HK-2 (cell line): ENCODE results near the gene PGBD5.
"Not testable (repeated sequence)": the region's sequence is repeated elsewhere in the genome, so short reads cannot be mapped to it uniquely, and the experiment has no call there.

Source experiments
- DNase-seq: peaks from one replicate; pipeline ENCODE4 v3.0.0-alpha.2; 2018; ENCODE audit not compliant: unreplicated experiment

PGBD5 gene

DNA sequence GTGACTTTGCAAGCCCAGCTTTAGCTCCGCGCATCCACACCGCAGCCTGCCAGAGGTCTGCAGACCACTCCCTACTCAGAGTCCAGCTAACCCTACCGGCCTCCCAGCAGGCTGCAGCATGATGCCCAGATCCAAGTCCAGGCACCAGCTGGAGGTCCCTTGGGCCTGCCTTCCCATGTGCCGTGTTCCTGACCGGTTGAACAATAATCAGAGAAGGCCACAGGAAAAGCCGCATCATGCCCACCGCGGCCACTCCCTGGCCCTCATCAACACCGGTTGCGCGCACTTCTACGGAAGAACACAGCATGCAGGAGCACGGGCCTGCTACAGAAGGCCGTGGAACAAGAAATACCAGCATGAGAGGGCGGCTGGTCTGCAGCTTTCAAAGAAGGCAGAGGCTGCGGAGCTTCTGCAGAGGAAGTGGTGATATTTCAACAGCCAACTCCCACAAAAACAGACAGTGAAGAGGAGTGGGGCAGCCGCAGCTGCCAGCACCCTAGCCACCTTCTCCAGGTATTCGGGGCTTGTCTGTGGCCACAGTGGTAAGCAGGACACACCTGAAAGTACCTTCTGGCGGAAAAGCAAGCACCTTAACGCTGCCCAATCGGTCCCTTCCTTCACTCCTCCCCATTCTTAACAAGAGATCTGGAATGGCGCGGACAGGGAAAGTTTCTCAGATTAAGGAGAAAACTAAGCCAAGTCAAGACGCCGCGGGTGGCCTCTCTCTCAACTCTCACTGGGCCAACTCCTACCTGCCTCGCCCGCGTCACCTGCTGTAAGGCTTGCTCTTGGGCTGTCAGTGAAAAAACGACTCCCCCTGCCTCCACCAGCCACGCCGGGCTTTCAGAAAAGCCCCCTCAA, 1.5 kb downstream of the PGBD5 start:
- DNase-seq: no peak

GRCh38 chr1:230423951-230424350, 2.2 kb downstream of the PGBD5 start:
- no peak for DNase-seq

DNA sequence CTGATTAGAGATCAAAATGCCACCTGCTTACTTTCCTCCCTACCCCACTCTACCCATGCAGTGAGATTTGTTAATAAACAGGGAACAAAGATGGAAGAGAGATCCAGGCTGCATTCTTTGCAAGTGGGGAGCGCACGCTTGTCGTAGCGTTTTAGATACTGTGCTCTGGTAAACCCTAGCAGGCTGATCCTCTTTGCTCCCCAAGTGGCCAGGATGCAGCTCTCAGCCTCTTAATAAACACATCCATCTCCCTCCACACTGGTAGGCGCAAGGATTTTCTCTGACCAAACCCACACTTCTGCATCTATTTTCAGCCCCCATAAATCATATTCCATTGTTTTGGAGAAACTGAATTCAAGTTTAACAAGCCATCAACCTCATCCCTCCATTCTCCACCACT, 2.9 kb downstream of the PGBD5 start:
- DNase-seq: no peak

GRCh38 chr1:230422221-230422981, 3.7 kb downstream of the PGBD5 start:
- no peak for DNase-seq

GRCh38 chr1:230421481-230421880, 4.7 kb downstream of the PGBD5 start:
- DNase-seq: no peak

GRCh38 chr1:230420372-230420771, 5.8 kb downstream of the PGBD5 start:
- not testable (repeated sequence) for DNase-seq

DNA sequence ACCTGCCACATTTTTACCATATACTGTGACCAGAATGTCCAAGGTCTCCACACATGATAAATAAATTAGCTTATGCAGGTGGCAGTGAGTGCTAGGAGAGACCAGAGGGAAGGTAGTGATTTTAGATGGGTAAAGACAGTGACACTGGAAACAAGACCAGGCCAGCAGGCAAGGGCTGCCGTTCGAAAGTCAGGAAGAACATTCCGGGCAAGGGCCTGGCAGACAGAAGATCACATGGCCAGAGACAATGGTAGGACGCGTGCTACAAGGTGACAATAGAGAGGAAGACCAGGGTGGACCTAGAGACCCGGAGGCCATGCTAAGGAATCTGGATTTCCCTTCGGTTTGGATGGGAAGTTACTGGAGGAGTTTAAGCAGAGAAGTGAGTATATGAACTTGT, 9.7 kb downstream of the PGBD5 start:
- no peak for DNase-seq

GRCh38 chr1:230415405-230416132, 10.6 kb downstream of the PGBD5 start:
- DNase-seq: no peak

DNA sequence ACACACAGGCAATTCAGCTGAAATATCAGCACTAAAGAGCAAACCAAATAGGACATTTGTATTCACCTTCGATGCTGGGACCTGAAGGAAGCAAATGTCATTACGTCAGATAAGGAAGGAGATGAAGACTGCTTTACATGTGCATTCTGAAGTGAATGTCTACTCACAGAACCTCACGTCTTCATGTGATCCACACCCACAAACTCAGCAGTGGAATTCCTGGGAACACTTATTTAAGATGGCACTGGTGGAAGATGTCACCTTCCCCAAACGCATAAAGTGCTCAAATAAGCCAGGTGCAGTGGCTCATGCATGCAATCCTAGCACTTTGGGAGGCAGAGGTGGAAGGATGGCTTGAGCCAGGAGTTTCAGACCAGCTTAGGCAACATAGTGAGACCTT, 11.4 kb downstream of the PGBD5 start:
- no peak for DNase-seq

DNA sequence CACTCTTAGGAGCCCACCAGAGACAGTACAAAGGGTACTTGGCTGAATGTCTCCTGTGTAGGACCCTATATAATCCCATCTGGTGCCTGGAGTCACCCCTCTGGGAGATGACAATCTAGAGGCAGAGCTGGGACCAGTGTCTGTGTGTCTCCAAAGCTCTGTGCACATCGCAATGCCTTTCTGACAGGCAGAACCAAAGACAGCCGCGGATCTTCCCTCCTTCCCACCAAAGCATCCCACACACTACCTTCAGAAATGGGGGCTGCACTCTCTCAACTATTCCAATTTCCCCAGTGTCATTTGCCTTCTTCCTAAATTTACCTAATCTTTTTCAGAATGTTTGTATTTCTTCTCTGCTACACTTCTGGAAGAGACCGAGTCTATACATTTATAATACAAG, 12.0 kb downstream of the PGBD5 start:
- no peak for DNase-seq

GRCh38 chr1:230413061-230413460, 13.1 kb downstream of the PGBD5 start:
- DNase-seq: no peak

DNA sequence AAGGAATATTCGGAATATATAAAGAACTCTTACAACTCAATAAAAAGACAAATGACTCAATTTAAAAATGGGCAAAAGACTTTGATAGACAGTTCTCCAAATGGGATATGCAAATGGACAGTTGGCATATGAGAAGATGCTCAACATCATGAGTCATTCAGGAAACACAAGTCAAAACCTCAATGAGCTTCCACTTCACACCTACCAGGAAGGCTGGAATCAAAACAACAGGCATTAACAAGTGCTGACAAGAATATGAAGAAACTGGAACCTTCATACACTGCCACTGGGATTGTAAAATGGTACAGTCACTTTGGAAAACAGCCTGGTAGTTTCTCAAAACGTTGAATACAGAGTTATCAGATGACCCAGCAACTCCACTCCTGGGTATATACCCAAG, 17.2 kb downstream of the PGBD5 start:
- no peak for DNase-seq

DNA sequence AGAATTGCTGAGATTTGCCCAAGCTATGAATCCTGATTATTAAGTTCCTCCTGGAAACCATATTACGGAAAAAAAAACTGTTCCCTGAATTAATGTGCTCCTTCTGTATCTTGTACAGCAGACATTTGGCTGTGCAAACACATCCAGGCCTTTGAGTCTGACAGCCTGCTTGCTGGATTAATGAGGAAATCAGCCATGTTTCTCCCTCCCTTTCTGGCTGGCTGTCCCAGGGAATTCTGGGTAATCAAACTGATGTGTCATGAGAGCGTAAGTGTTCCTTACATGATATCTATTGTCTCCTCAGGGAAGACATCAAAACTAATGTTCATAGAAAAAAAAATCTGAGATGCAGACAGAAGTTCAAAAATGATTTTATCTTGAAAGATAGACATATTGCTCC, 18.8 kb downstream of the PGBD5 start:
- no peak for DNase-seq

GRCh38 chr1:230406727-230407126, 19.4 kb downstream of the PGBD5 start:
- DNase-seq: not testable (repeated sequence)

DNA sequence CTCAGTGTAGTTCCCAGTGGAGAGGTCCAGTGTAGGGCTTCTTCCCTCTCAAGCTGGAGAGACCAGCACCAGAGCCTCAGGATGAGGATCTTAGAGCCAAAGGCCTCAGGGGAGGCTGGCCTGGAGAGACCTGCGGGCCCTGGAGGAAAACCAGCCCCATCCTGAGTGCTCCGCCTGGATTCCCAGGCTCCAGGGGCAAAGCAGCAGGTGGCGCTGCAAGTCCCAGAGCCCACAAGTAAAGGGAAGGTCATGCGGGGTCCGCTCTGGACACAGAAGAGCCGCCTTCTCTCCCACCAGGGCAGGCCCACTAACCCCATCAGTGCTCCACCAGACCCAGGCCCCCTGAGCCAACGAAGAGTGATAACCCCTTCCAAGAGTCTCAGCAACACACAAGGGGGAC, 22.7 kb downstream of the PGBD5 start:
- DNase-seq: no peak

DNA sequence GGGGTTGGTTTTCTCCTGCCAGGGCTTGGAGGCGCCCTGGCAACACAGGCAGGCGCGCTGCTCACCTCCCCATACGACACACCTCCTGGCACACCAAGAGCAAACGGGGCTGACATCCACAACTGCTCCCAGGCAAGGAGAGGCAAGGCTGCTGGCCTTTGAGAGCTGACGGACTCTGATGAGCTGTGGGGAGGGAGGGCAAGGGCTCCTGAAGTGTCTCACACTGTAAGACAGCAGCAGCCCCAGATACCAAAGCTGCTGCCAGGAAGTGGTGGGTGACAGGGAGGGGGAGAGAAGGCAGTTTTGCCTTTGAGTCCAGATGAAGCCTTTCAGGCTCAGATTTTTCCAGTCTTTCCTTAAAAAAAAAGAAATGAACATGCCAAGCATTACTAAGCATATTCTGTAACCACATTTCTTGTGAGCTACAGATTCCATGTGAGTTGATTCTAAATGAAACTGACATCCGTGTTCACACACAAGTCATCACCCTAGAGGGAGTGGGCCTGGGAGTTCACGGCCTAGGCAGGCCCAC, 24.3 kb downstream of the PGBD5 start:
- DNase-seq: no peak

DNA sequence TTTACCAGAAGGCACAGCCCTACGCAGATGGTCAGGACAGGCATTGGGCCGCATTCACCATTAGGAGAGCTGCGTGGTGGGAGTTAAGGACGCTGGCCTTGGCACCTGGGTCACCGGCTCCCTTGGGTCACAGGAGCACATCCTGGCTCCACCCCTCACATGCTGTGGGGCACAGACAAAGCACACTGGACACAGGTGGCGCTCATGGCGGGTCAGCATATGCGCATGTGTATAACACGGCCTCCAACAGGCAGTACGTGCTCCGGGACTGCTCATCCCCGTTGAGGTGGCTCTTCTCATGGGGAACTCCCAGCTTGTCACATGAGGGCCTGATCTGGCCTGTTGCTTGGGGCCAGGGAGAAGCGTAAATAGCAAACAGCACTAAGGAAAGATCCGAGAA, 25.0 kb downstream of the PGBD5 start:
- no peak for DNase-seq

DNA sequence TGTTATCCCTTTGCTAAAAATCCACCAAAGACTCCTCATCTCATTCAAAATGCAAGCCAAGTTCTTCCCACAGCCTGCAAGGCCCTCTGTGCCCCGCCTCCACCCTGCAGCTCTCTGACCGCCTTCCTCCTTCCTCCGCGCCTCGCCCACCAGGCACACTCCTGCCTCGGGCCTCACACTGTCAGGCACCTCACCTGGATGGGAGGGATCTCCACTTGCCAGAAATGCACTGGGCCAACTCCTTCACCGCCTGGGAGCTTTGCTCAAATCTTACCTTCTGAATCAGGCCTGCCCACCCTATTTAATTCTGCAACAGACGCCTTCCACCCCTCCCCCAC, 26.2 kb downstream of the PGBD5 start:
- no peak for DNase-seq

DNA sequence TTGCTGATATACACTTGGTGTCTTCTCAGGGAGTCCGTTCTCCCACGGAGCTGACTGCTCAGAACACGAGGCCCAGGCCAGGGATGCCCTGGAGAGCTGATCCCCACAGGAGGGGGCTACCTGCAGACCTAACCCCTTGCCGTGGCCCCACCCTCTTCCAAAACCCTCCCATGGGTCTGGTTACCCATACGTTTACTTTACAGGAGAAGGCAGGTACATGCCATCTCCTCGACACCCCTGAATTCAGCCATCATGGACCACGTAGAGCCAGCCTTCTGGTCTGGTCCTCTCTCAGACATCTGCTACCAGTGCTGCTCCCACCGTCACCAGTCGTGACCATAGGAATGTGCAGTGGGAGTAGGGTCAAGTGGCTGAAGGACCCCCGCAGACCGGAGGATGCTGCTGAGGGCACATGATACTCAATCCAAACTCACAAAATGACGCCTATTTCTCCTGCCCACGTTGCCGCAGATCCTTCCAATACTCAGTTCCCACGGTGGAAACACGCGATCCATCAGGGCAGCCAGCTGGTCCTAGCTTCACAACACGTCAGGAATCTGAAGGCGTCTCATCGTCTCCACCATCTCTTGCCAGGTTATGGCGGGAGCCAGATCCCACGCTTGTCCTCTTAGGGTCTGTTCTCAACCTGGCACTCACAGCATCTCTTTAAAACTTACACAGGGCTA, 26.7 kb downstream of the PGBD5 start:
- DNase-seq: no peak

DNA sequence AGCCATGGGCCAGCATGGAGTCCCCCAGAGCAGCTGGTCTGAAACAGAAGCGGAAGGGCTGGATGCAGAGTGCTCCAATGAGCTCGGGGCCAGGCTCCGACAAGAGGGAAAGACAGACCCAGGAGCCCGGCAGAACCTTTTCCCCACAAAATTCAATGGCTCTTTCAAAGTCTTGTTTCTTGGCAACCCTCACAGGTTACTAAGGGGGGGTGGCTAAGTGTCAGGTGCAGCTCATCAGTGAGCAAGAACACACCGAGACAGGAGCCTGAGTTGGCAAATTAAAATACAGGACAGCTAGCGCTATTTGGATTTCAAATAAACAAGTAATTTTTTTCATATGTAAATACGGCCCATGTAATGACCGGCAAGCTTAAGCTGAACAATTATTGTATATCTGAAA, 27.3 kb downstream of the PGBD5 start:
- DNase-seq: no peak

- DNase-seq: no peak
Measured at GRCh38 chr1:230396966-230397365, 29.2 kb downstream of the PGBD5 start.

- no peak for DNase-seq
Measured at GRCh38 chr1:230395932-230396331, 30.2 kb downstream of the PGBD5 start.
